ENCODE results near the gene PON2.
"Not testable (repeated sequence)": the region's sequence is repeated elsewhere in the genome, so short reads cannot be mapped to it uniquely, and the experiment has no call there.

PON2 gene

GRCh38 chr7:95389516-95389915 is 45.3 kb downstream of the PON2 start:
- no peak for DNase-seq (ENCODE audit: low read depth)
- no peak for TF ChIP-seq CTCF (IDR thresholded peaks at IDR 0.05; ENCODE audit: low read depth, low read length, missing control alignments)
- in situ Hi-C loops (cut with HindIII; ENCODE audit: low sequenced_read_pairs), result no loop called here
- no peak overlapping the region for H3K4me3 ChIP-seq (ENCODE audit: low read depth, low read length)

GRCh38 chr7:95379457-95379856 is 55.4 kb downstream of the PON2 start:
- in situ Hi-C loops (cut with HindIII; ENCODE audit: low sequenced_read_pairs); H3K4me3 ChIP-seq (ENCODE audit: low read depth, low read length); DNase-seq (ENCODE audit: low read depth): not testable (repeated sequence)

- no peak overlapping the region for H3K4me3 ChIP-seq (ENCODE audit: low read depth, low read length)
- in situ Hi-C loops (cut with HindIII; ENCODE audit: low sequenced_read_pairs), result no loop called here
- no peak for DNase-seq (ENCODE audit: low read depth)
- TF ChIP-seq CTCF (IDR thresholded peaks at IDR 0.05; ENCODE audit: low read depth, low read length, missing control alignments), result no peak
These were observed 58.0 kb downstream of the PON2 start for GRCh38 chr7:95376632-95377400.

GRCh38 chr7:95375591-95376257 is 59.1 kb downstream of the PON2 start:
- no peak for DNase-seq (ENCODE audit: low read depth)
- in situ Hi-C loops (cut with HindIII; ENCODE audit: low sequenced_read_pairs), result no loop called here
- H3K4me3 ChIP-seq (ENCODE audit: low read depth, low read length), result no peak overlapping the region
- no peak for TF ChIP-seq CTCF (IDR thresholded peaks at IDR 0.05; ENCODE audit: low read depth, low read length, missing control alignments)

GRCh38 chr7:95373323-95373722 is 61.5 kb downstream of the PON2 start:
- no peak overlapping the region for H3K4me3 ChIP-seq (ENCODE audit: low read depth, low read length)
- DNase-seq (ENCODE audit: low read depth), result no peak
- no peak for TF ChIP-seq CTCF (IDR thresholded peaks at IDR 0.05; ENCODE audit: low read depth, low read length, missing control alignments)
- in situ Hi-C loops (cut with HindIII; ENCODE audit: low sequenced_read_pairs), result no loop called here

- no peak for TF ChIP-seq CTCF (IDR thresholded peaks at IDR 0.05; ENCODE audit: low read depth, low read length, missing control alignments)
- DNase-seq (ENCODE audit: low read depth), result no peak
- in situ Hi-C loops (cut with HindIII; ENCODE audit: low sequenced_read_pairs), result no loop called here
- H3K4me3 ChIP-seq (ENCODE audit: low read depth, low read length), result no peak overlapping the region
These were observed 66.6 kb downstream of the PON2 start for GRCh38 chr7:95368235-95368634.

GRCh38 chr7:95367606-95368005 is 67.2 kb downstream of the PON2 start:
- no peak for DNase-seq (ENCODE audit: low read depth)
- no peak overlapping the region for H3K4me3 ChIP-seq (ENCODE audit: low read depth, low read length)
- TF ChIP-seq CTCF (IDR thresholded peaks at IDR 0.05; ENCODE audit: low read depth, low read length, missing control alignments), result no peak
- in situ Hi-C loops (cut with HindIII; ENCODE audit: low sequenced_read_pairs), result no loop called here
